Measurements from ENCODE around the gene AGBL5. TPM values are rescaled to one million over a fixed set of nuclear protein-coding genes. Genes with fewer than 3 reads are reported as not detected.

AGBL5 gene
- total RNA-seq, 2 donors from 2014 or later: 14.1 to 21.6 TPM

- ATAC-seq: no peak
- Mint-ChIP-seq H3K27ac (peak overlapping the region in 1 of 2 donors; percentile 86), H3K36me3 (no peaks in the 10 kb centered on the region), H3K9me3 (no peaks in the 10 kb centered on the region)
- DNase-seq (ENCODE audit: low spot score in 2 of 2): no peak
Measured at GRCh38 chr2:27079233-27080139, 28.0 kb downstream of the AGBL5 start.

GRCh38 chr2:27080140-27080469 lies 28.6 kb downstream of the AGBL5 start:
- DNase-seq (ENCODE audit: low spot score in 2 of 2): no peak
- Mint-ChIP-seq H3K36me3 (no peaks in the 10 kb centered on the region), H3K9me3 (no peaks in the 10 kb centered on the region), H3K27ac (peak overlapping the region; percentile 40 to 86)
- no peak for ATAC-seq

DNA sequence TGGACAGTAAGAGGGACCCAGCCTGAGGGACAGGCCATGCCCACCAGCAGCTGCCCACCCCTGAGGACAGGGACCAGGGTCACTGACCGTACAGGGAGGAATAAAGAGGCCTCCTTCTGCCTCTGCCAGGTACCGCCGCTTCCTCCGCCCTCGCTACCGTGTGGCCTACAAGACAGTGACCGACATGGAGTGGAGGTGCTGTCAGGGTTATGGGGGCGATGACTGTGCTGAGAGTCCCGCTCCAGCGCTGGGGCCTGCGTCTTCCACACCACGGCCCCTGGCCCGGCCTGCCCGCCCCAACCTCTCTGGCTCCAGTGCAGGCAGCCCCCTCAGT lies 29.1 kb downstream of the AGBL5 start:
- Mint-ChIP-seq H3K36me3 (no peaks in the 10 kb centered on the region), H3K27ac (peak overlapping the region; percentile 86 to 94), H3K9me3 (no peaks in the 10 kb centered on the region)
- DNase-seq (ENCODE audit: low spot score in 2 of 2) (no peak), ATAC-seq (no peak)

- Mint-ChIP-seq H3K27ac (peak overlapping the region; percentile 86 to 94), H3K9me3 (no peaks in the 10 kb centered on the region), H3K36me3 (no peaks in the 10 kb centered on the region)
- no peak for DNase-seq (ENCODE audit: low spot score in 2 of 2)
- ATAC-seq: no peak
Measured at GRCh38 chr2:27081984-27082772, 30.7 kb downstream of the AGBL5 start.

DNA sequence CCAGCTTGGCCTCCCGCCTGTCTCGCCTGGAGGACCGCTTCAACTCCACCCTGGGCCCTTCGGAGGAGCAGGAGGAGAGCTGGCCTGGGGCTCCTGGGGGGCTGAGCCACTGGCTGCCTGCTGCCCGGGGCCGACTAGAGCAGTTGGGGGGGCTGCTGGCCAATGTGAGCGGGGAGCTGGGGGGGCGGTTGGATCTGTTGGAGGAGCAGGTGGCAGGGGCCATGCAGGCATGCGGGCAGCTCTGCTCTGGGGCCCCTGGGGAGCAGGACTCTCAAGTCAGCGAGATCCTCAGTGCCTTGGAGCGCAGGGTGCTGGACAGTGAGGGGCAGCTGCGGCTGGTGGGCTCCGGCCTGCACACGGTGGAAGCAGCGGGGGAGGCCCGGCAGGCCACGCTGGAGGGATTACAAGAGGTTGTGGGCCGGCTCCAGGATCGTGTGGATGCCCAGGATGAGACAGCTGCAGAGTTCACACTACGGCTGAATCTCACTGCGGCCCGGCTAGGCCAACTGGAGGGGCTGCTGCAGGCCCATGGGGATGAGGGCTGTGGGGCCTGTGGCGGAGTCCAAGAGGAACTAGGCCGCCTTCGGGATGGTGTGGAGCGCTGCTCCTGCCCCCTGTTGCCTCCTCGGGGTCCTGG lies 31.4 kb downstream of the AGBL5 start:
- ATAC-seq (no peak), DNase-seq (ENCODE audit: low spot score in 2 of 2) (no peak)
- Mint-ChIP-seq H3K27ac (no peak overlapping the region), H3K36me3 (no peaks in the 10 kb centered on the region), H3K9me3 (no peaks in the 10 kb centered on the region)

DNA sequence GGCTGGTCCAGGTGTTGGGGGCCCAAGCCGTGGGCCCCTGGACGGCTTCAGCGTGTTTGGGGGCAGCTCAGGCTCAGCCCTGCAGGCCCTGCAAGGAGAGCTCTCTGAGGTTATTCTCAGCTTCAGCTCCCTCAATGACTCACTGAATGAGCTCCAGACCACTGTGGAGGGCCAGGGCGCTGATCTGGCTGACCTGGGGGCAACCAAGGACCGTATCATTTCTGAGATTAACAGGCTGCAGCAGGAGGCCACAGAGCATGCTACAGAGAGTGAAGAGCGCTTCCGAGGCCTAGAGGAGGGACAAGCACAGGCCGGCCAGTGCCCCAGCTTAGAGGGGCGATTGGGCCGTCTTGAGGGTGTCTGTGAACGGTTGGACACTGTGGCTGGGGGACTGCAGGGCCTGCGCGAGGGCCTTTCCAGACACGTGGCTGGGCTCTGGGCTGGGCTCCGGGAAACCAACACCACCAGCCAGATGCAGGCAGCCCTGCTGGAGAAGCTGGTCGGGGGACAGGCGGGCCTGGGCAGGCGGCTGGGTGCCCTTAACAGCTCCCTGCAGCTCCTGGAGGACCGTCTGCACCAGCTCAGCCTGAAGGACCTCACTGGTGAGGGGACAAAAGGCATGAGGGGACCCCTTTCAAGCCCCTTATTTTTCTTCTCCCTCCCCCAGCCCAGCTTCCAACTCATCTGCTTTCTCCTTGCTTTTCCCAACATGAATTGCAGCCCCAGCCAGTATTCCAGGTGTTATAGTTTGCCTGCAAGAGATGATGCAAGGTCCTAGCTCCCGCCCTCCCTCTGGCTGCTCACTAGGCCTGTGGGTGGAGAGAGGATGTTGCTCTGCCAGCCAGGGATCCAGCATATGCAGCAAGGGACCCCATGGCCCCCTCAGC lies 32.2 kb downstream of the AGBL5 start:
- Mint-ChIP-seq H3K27ac (no peak overlapping the region), H3K9me3 (no peaks in the 10 kb centered on the region), H3K36me3 (no peaks in the 10 kb centered on the region)
- ATAC-seq (no peak), DNase-seq (ENCODE audit: low spot score in 2 of 2) (no peak)

DNA sequence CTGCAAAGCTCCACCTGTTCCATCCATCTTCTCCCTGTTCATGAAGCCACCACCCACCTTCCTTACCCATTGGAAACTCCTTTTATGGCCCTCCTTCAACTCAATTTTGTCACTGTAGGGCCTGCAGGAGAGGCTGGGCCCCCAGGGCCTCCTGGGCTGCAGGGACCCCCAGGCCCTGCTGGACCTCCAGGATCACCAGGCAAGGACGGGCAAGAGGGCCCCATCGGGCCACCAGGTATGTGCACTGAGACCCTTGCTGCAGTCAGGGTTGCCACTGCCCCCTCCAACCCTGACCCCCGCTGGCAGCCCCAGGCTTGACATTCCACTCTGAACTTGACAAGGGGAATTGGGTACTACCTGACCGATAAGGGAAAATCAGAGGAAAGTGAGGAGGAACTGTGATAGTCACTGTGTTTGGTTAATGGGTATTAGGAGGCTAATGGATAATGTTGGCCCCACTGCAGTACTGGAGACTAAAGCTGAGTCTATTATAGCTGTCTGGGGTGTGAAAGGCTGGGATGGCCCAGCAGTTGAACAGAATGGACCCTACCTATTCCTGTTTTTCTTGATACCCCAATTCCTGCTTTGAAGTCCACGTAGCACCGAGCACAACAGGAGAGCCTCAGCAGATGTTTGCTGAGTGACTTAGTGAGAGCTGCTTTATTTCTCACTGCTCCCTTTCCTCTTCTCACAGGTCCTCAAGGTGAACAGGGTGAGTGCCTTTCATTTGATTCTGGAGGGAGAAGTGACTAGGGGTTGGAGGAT lies 33.0 kb downstream of the AGBL5 start:
- Mint-ChIP-seq H3K27ac (no peak overlapping the region), H3K9me3 (no peaks in the 10 kb centered on the region), H3K36me3 (no peaks in the 10 kb centered on the region)
- DNase-seq (ENCODE audit: low spot score in 2 of 2) (no peak), ATAC-seq (no peak)

DNA sequence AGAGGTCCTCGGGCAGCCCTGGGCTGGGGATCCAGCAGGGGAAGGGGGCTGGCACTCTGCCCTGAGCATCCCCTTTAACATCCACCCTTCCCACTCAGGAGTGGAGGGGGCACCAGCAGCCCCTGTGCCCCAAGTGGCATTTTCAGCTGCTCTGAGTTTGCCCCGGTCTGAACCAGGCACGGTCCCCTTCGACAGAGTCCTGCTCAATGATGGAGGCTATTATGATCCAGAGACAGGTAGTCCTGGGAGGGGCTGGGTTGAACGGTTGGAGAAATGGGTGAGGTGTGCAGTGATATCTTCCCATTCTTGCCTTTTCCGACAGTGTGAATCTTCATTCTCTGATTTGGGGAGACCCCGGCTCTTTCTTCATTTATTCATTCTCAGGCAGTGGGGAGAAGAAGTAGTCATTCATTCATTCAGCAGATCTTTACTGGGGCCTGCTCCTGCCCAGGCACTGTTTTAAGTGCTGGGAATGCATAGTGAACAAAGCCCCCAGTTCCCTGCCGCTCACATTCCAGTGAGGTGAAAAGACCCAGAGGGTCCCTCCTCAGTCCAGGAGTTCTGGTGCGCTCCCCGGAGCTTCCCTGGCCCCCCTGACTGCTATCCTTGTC lies 33.7 kb downstream of the AGBL5 start:
- ATAC-seq (no peak), DNase-seq (ENCODE audit: low spot score in 2 of 2) (no peak)
- no peaks in the 10 kb centered on the region for H3K36me3 Mint-ChIP-seq
- no peaks in the 10 kb centered on the region for H3K9me3 Mint-ChIP-seq
- peak overlapping the region in 1 of 2 donors; percentile 60 for H3K27ac Mint-ChIP-seq

DNA sequence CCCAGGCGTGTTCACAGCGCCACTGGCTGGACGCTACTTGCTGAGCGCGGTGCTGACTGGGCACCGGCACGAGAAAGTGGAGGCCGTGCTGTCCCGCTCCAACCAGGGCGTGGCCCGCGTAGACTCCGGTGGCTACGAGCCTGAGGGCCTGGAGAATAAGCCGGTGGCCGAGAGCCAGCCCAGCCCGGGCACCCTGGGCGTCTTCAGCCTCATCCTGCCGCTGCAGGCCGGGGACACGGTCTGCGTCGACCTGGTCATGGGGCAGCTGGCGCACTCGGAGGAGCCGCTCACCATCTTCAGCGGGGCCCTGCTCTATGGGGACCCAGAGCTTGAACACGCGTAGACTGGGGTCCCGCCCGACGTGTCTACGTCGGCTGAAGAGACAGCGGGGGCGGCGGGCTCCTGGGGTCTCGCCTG lies 34.2 kb downstream of the AGBL5 start:
- H3K36me3 Mint-ChIP-seq: no peaks in the 10 kb centered on the region
- peak overlapping the region in 1 of 2 donors; percentile 60 for H3K27ac Mint-ChIP-seq
- peak; percentile 40 to 69 for DNase-seq (ENCODE audit: low spot score in 2 of 2)
- ATAC-seq: peak; percentile 1 to 23
- no peaks in the 10 kb centered on the region for H3K9me3 Mint-ChIP-seq

GRCh38 chr2:27086090-27086723 lies 34.7 kb downstream of the AGBL5 start:
- Mint-ChIP-seq H3K9me3 (no peaks in the 10 kb centered on the region), H3K27ac (peak overlapping the region; percentile 50 to 60), H3K36me3 (no peaks in the 10 kb centered on the region)
- ATAC-seq (peak; percentile 89 to 93), DNase-seq (ENCODE audit: low spot score in 2 of 2) (peak; percentile 98 to 100)

GRCh38 chr2:27086724-27087593 lies 35.5 kb downstream of the AGBL5 start, which contains the start of gene KHK:
KHK (plus strand) TSS chr2:27086772; CDS start chr2:27087260, 488 bp downstream.
- Mint-ChIP-seq H3K27ac (peak within 1 kb of the TSS; percentile 60 to 85), H3K9me3 (no peaks in the 10 kb centered on the region), H3K36me3 (no peaks in the 10 kb centered on the region)
- ATAC-seq (peak; percentile 13), DNase-seq (ENCODE audit: low spot score in 2 of 2) (peak in 1 of 2 donors; percentile 30)

DNA sequence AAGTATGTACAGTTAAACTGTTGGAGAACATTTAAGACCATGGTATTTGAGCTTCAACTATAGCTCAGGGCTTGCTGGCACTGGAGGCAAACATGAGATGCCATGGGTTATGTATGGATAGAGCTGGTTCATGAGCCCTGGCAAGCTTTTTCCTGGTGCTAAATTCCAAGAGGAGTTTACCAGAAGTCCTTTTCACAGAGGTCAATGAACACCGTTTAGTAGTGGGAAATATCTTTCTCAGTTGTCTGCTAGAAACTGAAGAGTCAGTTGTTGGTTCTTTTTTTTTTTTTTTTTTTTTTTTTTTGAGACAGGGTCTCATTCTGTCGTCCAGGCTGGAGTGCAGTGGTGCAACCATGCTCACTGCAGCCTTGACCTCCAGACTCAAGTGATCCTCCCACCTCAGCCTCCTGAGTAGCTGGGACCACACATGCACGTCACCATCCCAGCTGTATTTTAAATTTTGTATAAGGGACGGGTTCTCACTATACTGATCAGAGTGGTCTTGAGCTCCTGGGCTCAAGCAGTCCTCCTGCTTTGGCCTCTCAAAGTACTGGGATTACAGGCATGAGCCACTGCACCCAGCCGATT lies 36.4 kb downstream of the AGBL5 start:
- no peaks in the 10 kb centered on the region for H3K9me3 Mint-ChIP-seq
- no peak for DNase-seq (ENCODE audit: low spot score in 2 of 2)
- H3K27ac Mint-ChIP-seq: no peak overlapping the region
- H3K36me3 Mint-ChIP-seq: no peaks in the 10 kb centered on the region
- no peak for ATAC-seq

DNA sequence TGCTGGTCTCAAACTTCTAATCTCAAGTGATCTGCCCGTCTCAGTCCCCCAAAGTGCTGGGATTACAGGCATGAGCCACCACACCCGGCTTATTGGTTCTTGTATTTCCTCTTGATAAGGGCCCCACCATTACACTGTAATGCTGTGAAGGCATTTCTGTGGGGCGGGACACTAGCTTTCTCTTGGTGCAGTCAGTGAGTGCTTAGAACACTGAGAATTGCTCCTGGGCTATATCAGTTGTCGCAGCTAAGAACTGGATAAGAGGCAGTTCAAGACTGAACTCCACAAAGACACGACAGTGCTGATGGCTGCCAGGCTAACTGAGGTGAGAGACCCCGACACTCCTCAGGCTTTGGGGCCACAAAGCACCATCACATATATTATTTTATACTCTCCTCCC lies 37.2 kb downstream of the AGBL5 start:
- no peak for ATAC-seq
- H3K27ac Mint-ChIP-seq: no peak overlapping the region
- no peaks in the 10 kb centered on the region for H3K36me3 Mint-ChIP-seq
- no peaks in the 10 kb centered on the region for H3K9me3 Mint-ChIP-seq
- DNase-seq (ENCODE audit: low spot score in 2 of 2): no peak
